Suprapubic skin (tissue), 3 donors: ENCODE data around the gene USP15.

ENCODE experiments used
- CTCF ChIP-seq, 2 donors: fragments of 200-600 bp in 1 of 2; fragments of 450-650 bp in 1 of 2; sonication (generic) in 1 of 2; IDR thresholded peaks; one replicate each; pipeline ENCODE4 v1.5.1; 2016 to 2019; ENCODE audit warnings: antibody characterized with exemption in 2 of 2, mild to moderate bottlenecking in 1 of 2, moderate library complexity in 1 of 2
- POLR2AphosphoS5 ChIP-seq, 3 donors: sonication (generic); formaldehyde crosslinking; IDR thresholded peaks; one replicate each; pipeline ENCODE4 v1.6.1; 2017; ENCODE audit warnings: antibody characterized with exemption in 3 of 3

- TF ChIP-seq POLR2AphosphoS5 (IDR thresholded peaks at IDR 0.05) (no peak), CTCF (IDR thresholded peaks at IDR 0.05) (no peak)
Observed at GRCh38 chr12:62270872-62271271, 10.7 kb downstream of the USP15 start.
